GM23338 (cell line): ENCODE measurements around the gene TMEM140. TPM values are rescaled to one million over a fixed set of nuclear protein-coding genes. Genes with fewer than 3 reads are reported as not detected.

Source experiments
- ATAC-seq: fragments of 200-7000 bp; cut with Tn5 transposase; 3 replicates; pipeline ENCODE4 v1.9.1; 2020
- DNase-seq: peaks from one replicate; pipeline ENCODE4 v3.0.0-alpha.2; 2015; ENCODE audit warnings: low spot score
- H2AFZ ChIP-seq: fragments of 200-600 bp; sonication (generic); 2 replicates; pipeline ENCODE4 v1.8.0; 2016; ENCODE audit warnings: antibody characterized with exemption, mild to moderate bottlenecking, moderate library complexity
- H3F3A ChIP-seq: fragments of 200-600 bp; sonication (generic); replicated peaks from 2 replicates; pipeline ENCODE4 v1.8.0; 2017; ENCODE audit warnings: antibody characterized with exemption, mixed run types, low read depth
- H3K27ac ChIP-seq: fragments of 200-600 bp; sonication (generic); 2 replicates; pipeline ENCODE4 v1.6.1; 2016; ENCODE audit warnings: low read depth
- H3K27me3 ChIP-seq: fragments of 200-600 bp; sonication (generic); 2 replicates; pipeline ENCODE4 v1.8.0; 2016; ENCODE audit warnings: mild to moderate bottlenecking, mixed run types, moderate library complexity; ENCODE audit not compliant: insufficient read depth
- H3K36me3 ChIP-seq: fragments of 200-600 bp; sonication (generic); 2 replicates; pipeline ENCODE4 v1.8.0; 2016; ENCODE audit warnings: mild to moderate bottlenecking; ENCODE audit not compliant: insufficient read depth
- H3K4me1 ChIP-seq: fragments of 200-600 bp; sonication (generic); 2 replicates; pipeline ENCODE4 v1.8.0; 2016; ENCODE audit warnings: mild to moderate bottlenecking, moderate library complexity; ENCODE audit not compliant: insufficient read depth
- H3K4me2 ChIP-seq: fragments of 200-600 bp; sonication (generic); 2 replicates; pipeline ENCODE4 v1.7.1; 2017; ENCODE audit warnings: mixed run types
- H3K4me3 ChIP-seq: fragments of 200-600 bp; sonication (generic); 2 replicates; pipeline ENCODE4 v1.6.1; 2016; ENCODE audit warnings: mixed run types
- H3K79me2 ChIP-seq: fragments of 200-600 bp; sonication (generic); replicated peaks from 2 replicates; pipeline ENCODE4 v1.8.0; 2017; ENCODE audit warnings: mild to moderate bottlenecking; ENCODE audit not compliant: insufficient read depth
- H3K9me2 ChIP-seq: fragments of 200-600 bp; sonication (generic); 2 replicates; pipeline ENCODE4 v1.8.0; 2017; ENCODE audit not compliant: insufficient read depth
- H4K20me1 ChIP-seq: fragments of 200-600 bp; sonication (generic); replicated peaks from 2 replicates; pipeline ENCODE4 v1.8.0; 2017; ENCODE audit warnings: mild to moderate bottlenecking; ENCODE audit not compliant: insufficient read depth
- H3K27ac Mint-ChIP-seq: 2 replicates; pipeline ENCODE4 v1.8.0; 2020; ENCODE audit warnings: inconsistent platforms, mild to moderate bottlenecking, moderate library complexity, mixed read lengths
- H3K27me3 Mint-ChIP-seq: 3 replicates; pipeline ENCODE4 v1.8.0; 2022; ENCODE audit warnings: low read depth, mild to moderate bottlenecking, moderate library complexity, mixed read lengths, inconsistent platforms; ENCODE audit not compliant: insufficient read depth, poor library complexity
- H3K36me3 Mint-ChIP-seq: 3 replicates; pipeline ENCODE4 v1.8.0; 2021; ENCODE audit warnings: low read depth, mild to moderate bottlenecking, inconsistent platforms, moderate library complexity, mixed read lengths
- H3K4me1 Mint-ChIP-seq: 3 replicates; pipeline ENCODE4 v1.8.0; 2020; ENCODE audit warnings: mild to moderate bottlenecking, inconsistent platforms, mixed read lengths
- H3K4me3 Mint-ChIP-seq: 3 replicates; pipeline ENCODE4 v1.8.0; 2021; ENCODE audit warnings: moderate library complexity, mild to moderate bottlenecking, inconsistent platforms, mixed read lengths
- H3K9me3 Mint-ChIP-seq: 3 replicates; pipeline ENCODE4 v1.8.0; 2020; ENCODE audit warnings: moderate library complexity, mild to moderate bottlenecking, inconsistent platforms, mixed read lengths
- POLR2AphosphoS5 ChIP-seq: IDR thresholded peaks from 2 replicates; pipeline ENCODE4 v1.6.1; 2016; ENCODE audit warnings: antibody characterized with exemption, low read depth
- ZNF331 ChIP-seq: fragments of 250-450 bp; sonication (Bioruptor Pico); IDR thresholded peaks from 2 replicates; pipeline ENCODE4 v1.5.0; 2020; ENCODE audit warnings: low read depth, mild to moderate bottlenecking, moderate library complexity
- polyA plus RNA-seq: library from polyadenylated mRNA; unstranded; fragments of >200 nt; fragmentation: Nextera tagmentation; extraction: Ambion mirVana; gene quantifications from 2 replicates; pipeline ENCODE4 v1.2.1, GENCODE V29; 2016
- total RNA-seq: library from RNA; depleted of rRNA; stranded (reverse); fragments of >200 nt; shearing (Covaris generic); gene quantifications from 2 replicates; pipeline ENCODE4 v1.2.3, GENCODE V29; 2014
- TF ChIP-seq, protein P1 (sequence below), 2 experiments: fragments of 200-600 bp in 1 of 2; sonication (generic) in 1 of 2; conservative IDR thresholded peaks; 2 replicates each; pipeline versions ENCODE4 v1.5.1 to v1.6.1; 2016 to 2017; ENCODE audit warnings: antibody characterized with exemption in 2 of 2, low read depth in 2 of 2, mild to moderate bottlenecking in 2 of 2, moderate library complexity in 1 of 2

Gene TMEM140
- total and polyA plus RNA-seq, 2 experiments from 2014 or later, result 2.7 TPM; not detected in 1

DNA sequence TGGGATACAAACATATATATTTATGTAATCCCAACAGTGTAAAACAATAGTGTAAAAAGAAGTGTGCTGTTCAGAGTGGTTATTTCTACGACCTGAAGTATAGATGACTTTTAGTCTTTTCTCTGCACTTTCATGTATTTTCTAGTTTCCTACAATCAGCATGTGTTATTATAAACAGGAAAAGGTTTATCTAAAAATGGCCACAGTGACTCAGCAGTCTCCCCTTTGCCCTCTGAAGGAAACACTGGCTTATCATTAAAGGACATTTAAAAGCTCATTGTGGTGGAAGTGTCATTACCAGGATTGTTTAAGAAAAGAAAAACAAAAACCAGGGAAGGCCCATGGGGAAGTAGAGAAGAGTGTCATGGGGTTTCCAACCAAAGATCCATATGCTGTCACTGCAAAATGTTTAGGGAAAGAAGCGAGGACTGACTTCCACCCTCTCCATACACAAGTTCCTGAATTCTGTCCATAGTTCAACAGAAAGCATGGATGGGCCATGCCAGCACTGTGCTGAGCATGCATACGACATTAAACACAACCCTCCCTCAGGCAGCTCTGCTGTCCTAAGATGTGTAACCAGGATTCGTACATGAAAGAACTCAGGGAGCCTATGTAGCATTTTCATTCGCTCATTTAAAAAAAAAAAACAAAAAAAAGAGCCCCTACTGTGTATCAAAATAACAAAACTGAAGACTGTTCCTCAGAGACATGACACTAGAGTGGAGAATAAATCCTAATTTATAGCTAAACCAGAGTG lies 12.4 kb downstream of the TMEM140 start:
- Histone ChIP-seq H3K4me2 (0 out of 2 replicates have a peak overlapping the region, but pooled peaks have one; percentile 25), H4K20me1 (peaks cover under 1% of the 10 kb centered on the region; the same call in 1 of the 2 replicates), H3K4me3 (no peak overlapping the region), H3K9me2 (peaks cover 4% of the 10 kb centered on the region), H3K36me3 (peaks cover 16% of the 10 kb centered on the region; the same call in 1 of the 2 replicates), H3K4me1 (peaks cover 23% of the 10 kb centered on the region), H3K79me2 (no peaks in the 10 kb centered on the region), H3K27ac (no peak overlapping the region), H3K27me3 (no peaks in the 10 kb centered on the region), H2AFZ (no peak overlapping the region), H3F3A (no peaks in the 10 kb centered on the region)
- Mint-ChIP-seq H3K4me3 (no peak overlapping the region; the same call in 2 of the 3 replicates), H3K27ac (peak overlapping the region; percentile 91), H3K36me3 (peaks cover 93% of the 10 kb centered on the region), H3K4me1 (peaks cover 20% of the 10 kb centered on the region), H3K27me3 (peaks cover 5% of the 10 kb centered on the region), H3K9me3 (peaks cover 78% of the 10 kb centered on the region)
- ATAC-seq, result no peak
- TF ChIP-seq, protein P1, sequence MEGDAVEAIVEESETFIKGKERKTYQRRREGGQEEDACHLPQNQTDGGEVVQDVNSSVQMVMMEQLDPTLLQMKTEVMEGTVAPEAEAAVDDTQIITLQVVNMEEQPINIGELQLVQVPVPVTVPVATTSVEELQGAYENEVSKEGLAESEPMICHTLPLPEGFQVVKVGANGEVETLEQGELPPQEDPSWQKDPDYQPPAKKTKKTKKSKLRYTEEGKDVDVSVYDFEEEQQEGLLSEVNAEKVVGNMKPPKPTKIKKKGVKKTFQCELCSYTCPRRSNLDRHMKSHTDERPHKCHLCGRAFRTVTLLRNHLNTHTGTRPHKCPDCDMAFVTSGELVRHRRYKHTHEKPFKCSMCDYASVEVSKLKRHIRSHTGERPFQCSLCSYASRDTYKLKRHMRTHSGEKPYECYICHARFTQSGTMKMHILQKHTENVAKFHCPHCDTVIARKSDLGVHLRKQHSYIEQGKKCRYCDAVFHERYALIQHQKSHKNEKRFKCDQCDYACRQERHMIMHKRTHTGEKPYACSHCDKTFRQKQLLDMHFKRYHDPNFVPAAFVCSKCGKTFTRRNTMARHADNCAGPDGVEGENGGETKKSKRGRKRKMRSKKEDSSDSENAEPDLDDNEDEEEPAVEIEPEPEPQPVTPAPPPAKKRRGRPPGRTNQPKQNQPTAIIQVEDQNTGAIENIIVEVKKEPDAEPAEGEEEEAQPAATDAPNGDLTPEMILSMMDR (conservative IDR thresholded peaks at IDR 0.05; ENCODE audit: low read depth in 2 of 2), result no peak
- no peak for DNase-seq

GRCh38 chr7:135160858-135161653 lies 13.2 kb downstream of the TMEM140 start:
- no peaks in the 10 kb centered on the region for H3K79me2 ChIP-seq
- peaks cover 16% of the 10 kb centered on the region; the same call in 1 of the 2 replicates for H3K36me3 ChIP-seq
- H3K4me3 ChIP-seq, result no peak overlapping the region
- Mint-ChIP-seq H3K27me3 (peaks cover 7% of the 10 kb centered on the region), H3K27ac (peak overlapping the region; percentile 91), H3K4me3 (no peak overlapping the region; the same call in 2 of the 3 replicates), H3K36me3 (peaks cover 96% of the 10 kb centered on the region), H3K4me1 (peaks cover 20% of the 10 kb centered on the region), H3K9me3 (peaks cover 71% of the 10 kb centered on the region)
- H3K27me3 ChIP-seq, result no peaks in the 10 kb centered on the region
- H3K4me1 ChIP-seq, result peaks cover 23% of the 10 kb centered on the region
- 0 out of 2 replicates have a peak overlapping the region, but pooled peaks have one; percentile 25 for H3K4me2 ChIP-seq
- peaks cover 4% of the 10 kb centered on the region; the same call in 1 of the 2 replicates for H4K20me1 ChIP-seq
- DNase-seq (peak; percentile 32), ATAC-seq (no peak)
- H3K9me2 ChIP-seq, result peaks cover 4% of the 10 kb centered on the region; the same call in 1 of the 2 replicates
- no peak overlapping the region for H3K27ac ChIP-seq
- TF ChIP-seq, protein P1 (conservative IDR thresholded peaks at IDR 0.05; ENCODE audit: low read depth in 2 of 2), result peak in 1 of 2 experiments; percentile 12; a peak in 1 of 4 replicates
- TF ChIP-seq POLR2AphosphoS5 (no peak), ZNF331 (CRISPR knock-in tag) (no peak)
- H2AFZ ChIP-seq, result no peak overlapping the region
- H3F3A ChIP-seq, result no peaks in the 10 kb centered on the region
